Posterior vena cava (tissue), 2 donors: ENCODE data around the gene ACP1. TPM values are rescaled to one million over a fixed set of nuclear protein-coding genes. Genes with fewer than 3 reads are reported as not detected.

Source experiments
- DNase-seq: peaks from one replicate; pipeline ENCODE4 v3.0.0-alpha.2; 2020; ENCODE audit warnings: low spot score
- intact Hi-C, 2 donors: fragments of 100-400 bp; cut with DNase I; formaldehyde crosslinking; loops; one replicate each; pipeline versions ENCODE4 v1.14.1 to v1.14.2; 2022 to 2023
- total RNA-seq, 2 donors: library from RNA; stranded (reverse); fragmentation: NEBNext Ultra II Directional; extraction: Animal tissue kit (Norgen Biotek cat#: 25700); gene quantifications; one replicate each; pipeline ENCODE4 v1.2.1, GENCODE V29; 2021
- donor health status: DM: yes; HTN: yes; CAD: no.
- donor health status: DM: yes; HTN: yes; CAD: no.

Gene ACP1
- total RNA-seq, 2 donors from 2014 or later = 50.9 to 54.0 TPM

DNA sequence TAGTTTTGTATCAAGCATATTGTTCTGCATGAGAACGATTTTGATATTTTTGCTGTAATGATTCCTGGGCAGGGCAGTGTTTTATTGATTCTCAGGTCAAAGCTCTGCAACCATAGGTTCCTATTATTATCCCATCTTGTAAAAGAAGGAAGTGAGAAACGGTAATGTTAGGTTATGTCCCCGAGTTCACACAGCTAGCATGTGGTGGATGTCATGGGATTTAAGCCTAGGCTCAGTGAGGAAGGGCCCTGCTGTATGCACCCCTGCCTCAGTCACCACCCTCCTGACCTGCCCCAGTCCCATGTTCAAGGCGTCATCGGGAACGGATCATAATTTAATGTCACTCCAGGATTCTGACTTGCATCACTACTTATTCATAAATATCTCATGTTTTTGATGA lies 10.7 kb downstream of the ACP1 start:
- DNase-seq = no peak
- intact Hi-C loops = no loop called here

DNA sequence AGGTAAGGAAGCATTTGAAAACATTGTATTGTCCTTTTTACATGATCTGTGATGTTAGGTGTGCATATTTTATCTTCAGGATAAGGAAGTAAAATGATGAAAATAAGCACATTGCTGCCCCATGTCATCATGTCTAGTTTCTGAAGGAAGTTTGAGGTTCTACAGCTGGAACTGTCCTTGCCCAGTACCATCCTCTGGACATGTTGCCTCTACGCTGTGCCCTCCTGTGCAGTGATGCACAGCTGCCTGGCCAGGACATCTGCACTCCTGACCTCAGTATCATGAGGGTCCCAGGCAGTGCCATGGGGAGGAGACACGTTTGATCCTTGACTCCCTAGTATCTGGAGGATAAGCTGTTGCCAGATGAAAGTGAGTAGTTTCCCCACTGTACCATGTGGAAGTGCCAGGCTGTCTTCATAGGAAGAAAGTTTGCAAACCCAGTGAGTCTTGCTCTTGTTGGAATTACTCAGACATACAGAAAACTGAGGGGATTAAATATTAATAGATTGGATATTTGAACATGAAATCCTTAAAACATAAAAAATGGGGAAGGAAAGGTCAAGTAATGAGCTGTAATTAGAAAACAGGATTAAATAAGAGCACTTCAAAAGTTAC lies 13.7 kb downstream of the ACP1 start:
- no peak for DNase-seq
- intact Hi-C loops = no loop called here

DNA sequence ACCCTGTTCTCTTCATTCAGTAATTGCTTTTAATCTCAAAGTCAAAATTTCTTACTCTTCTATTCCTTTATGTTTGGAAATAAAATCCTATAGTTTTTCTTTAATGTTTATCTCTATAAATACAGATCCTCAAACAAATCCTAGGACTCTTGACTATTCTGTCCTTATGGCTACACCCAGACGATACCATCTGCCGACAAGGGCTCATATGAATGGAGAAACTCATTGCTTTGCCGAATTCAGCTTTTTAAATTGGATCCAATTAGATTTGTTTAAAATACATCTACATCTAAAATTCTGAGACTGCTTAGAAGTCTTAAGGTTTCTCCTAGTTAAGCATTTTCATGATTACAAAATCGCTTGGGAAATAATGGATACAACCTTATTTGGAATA lies 14.2 kb downstream of the ACP1 start:
- no peak for DNase-seq

DNA sequence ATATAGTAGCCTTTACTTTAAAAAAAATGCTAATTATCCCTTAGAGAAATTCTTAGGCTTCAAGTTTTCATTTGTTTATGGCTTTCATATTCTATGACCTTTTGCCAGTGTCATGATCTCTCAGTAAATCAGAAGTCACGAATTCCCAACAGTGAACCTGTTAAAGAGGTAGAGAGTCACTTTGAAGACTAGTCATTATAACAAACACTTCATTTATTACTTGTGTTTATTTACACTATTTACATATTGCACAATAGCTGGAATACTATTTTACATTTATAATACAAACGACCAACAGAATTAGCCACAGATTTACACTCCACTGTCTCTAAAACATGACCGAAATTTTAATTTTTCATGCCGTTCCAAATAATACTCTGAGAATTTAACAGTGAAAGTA lies 14.6 kb downstream of the ACP1 start:
- intact Hi-C loops = no loop called here
- no peak for DNase-seq

More for the DNA sequence above, 14.2 kb downstream of the ACP1 start:
- intact Hi-C loops = no loop called here

DNA sequence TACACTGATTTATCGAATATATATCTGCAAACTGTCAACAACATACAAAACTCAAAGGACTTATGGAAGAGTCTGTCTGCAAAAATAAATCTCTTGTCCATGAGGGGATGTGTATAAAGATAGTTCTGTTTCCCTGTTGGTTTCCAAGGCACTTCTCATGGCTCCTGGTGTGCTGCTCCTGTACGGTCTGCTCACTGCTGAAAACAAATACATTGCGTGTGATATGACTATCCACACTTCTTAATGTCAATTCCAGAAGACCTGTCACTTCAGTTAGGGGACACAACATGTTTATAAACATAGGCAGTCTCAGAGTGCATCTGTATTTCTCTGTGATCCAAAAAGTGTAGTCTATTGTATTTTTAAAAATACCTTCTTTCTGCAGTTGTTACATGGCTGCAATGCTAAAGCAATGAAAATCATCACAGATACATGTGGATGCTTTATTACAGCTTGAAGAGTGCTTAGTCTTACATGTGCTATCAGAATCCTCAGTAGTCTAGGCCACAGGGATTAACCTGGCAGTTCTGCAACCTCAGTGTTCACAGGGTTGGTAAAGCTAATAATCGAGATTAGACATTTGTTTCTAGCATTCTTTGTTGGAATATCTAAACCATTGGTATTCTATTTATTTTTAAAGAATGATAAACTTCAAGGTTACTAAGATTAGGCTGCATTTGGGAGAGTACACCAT lies 15.4 kb downstream of the ACP1 start:
- intact Hi-C loops = loop anchor here in 1 of 2 donors (5.0 kb wide), 1 partner anchor 1257 kb away; no protein-coding TSS in a partner anchor
- no peak for DNase-seq

DNA sequence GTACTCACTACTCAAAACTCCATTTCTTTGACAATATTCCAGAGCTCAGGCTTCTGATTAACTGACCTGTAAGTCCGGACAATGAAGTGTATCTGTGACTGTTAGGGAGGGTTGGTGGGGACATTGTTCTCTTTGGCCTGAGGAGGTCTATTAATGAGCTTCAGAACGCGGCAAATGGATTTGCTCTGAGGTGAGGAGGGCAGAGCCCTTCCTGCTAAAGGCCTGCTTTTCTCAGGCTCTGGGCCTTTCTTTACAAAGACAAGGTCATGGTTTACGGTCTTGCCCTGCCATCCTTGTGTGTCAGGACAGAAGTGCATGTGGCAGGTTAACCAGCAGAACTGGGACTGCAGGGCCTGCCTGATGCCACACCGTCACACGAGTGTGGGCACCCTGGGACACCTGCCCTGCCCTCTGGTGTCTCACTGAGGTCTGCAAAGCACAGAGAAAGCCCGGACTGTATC lies 15.9 kb downstream of the ACP1 start:
- intact Hi-C loops = loop anchor here in 1 of 2 donors (5.0 kb wide), 1 partner anchor 1257 kb away; no protein-coding TSS in a partner anchor
- no peak for DNase-seq

DNA sequence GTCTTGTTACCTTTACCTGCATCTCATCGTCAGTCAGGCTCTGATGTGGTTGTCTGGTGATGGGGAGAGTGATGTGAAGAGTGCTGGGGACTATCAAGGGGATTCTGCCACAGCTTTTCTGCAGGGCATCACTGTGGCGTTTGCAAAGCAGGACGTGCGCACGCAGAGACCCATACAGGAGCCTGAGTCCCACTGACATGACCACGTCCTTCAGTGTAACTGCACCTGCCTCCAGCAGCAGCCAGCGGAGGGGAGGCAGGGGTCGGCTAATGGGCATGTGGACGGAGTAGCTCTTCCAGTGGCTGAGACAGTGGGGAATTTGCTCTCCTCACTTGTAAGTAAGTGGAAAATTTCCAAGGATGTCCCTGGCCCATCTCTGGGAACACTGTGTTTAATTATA lies 16.6 kb downstream of the ACP1 start:
- intact Hi-C loops = loop anchor here in 1 of 2 donors (5.0 kb wide), 1 partner anchor 1256 kb away; no protein-coding TSS in a partner anchor
- DNase-seq = no peak

DNA sequence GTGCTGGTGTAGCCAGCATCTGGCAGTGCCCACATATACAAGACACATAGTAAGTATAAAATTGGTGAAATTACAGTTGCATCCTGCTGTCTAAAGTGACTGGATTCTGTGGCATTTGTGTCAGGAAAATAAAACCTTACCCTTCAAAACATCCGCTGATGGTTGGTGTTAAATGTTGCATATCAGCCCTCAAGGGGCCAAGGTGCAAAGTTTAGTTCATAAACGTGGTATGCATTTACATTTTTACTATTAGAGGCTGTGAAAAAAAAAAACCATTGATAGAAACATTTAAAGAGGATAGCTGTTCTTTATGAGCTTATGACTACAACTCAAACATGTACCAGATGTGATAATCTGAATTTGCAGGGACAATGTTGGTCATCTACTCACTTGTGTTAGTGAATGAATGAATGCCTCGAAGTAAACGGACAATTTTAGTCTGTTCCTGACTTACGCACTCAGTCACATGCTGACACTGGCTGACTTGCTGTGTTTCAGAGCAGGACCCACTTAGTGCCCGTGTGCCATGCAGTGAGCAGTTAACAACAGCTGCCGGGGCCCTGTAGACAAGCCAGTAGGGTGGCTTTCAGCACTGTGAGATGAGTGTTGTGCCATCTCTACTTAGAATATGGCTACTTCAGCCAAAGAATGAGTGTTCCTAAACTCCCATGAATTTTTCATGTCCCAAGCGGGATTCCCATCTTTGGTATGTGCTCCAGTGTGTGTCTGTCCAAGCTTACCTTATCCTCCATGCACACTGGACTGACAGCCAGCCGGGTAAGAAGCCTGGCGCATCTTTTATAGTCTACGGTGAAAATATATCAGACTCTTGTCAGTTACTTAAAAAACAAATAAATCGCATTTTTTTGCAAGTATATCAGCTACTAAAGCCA lies 17.9 kb downstream of the ACP1 start:
- no peak for DNase-seq
- intact Hi-C loops = loop anchor here in 1 of 2 donors (5.0 kb wide), 1 partner anchor 1255 kb away; no protein-coding TSS in a partner anchor

DNA sequence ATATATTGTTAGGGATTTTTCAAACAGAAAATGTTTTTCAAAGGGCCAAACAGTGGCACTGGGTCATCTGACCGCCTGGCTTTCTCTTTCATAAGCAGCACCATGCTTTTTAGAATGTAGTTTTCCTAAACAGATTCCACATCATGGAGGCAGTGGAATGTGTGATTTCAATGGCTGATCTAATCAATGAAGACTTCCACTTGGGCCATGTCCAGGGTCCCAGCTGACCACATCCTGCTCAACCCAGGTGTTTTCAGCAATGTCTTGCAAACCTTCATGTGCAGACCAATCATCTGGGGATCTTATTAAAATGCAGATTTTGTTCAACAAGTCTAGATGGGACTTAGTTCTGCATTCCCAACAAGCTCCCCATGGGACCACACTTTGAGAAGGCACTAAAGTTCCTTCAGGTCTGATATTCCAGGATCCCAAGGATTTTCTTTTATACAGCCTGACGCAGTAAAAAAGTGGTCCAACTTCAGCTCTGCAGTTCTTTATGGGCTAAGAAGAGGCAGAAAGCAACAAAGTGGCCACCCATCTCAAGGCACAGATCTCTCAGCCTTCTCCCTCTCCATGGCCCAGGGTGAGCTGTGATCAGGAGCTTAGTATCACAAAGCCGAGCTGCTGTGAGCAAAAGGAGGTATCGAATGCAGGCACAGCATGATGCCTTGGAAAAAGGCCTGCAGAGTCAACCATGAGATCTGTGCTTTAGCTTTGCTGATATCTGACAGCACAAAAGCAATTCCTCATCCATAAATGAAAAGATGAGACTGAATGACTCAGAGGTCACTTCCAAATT lies 19.4 kb downstream of the ACP1 start:
- no peak for DNase-seq
- intact Hi-C loops = loop anchor here in 1 of 2 donors (5.0 kb wide), 1 partner anchor 1253 kb away; no protein-coding TSS in a partner anchor

DNA sequence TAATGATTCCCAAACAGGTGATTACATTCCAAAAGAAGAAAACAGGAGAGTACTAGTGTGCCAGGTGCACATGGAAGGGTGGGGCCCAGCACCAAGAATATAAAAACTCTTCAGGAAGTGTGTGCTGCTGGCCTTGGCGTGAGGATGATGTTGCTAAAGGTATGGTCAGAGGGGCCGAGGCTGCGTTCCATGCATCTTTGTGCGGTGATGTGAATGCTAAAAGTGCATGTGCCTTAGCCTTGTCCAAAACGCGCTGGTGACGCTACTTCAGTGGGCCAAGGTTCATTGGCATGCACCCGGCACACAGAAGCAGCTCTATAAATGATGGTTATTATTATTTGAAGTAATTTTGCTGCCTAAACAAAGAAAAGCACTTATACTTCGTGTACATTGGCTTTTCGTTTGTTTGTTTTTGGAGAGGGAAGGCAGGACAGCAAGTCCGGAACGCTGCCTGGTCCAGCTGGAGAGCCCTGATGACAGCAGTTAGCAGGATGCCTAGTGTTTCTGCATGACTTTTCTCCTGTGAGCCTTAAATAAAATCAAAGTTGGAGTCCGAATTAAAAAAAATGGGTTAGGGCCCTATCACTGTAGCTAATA lies 20.2 kb downstream of the ACP1 start:
- DNase-seq = no peak
- intact Hi-C loops = loop anchor here in 1 of 2 donors (5.0 kb wide), 1 partner anchor 1252 kb away; no protein-coding TSS in a partner anchor

DNA sequence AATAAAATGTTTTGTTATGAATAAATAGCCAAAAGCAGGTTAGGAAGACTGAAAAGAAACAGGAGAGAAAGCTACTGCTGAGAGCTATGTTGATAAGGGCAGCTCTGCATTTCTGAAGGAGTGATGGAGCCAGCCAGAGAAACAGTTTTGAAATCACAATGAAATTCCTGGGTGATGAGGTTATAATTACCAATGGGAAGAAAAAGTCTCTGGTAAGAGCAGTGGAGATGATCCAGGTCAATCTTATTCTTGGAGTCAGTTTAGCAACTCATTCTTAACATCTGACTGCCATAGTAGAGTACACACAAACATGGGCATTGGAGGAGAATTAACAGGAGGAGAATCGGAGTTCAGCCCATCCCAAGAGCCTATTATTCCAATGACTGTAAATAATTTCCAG lies 20.8 kb downstream of the ACP1 start:
- no peak for DNase-seq
- intact Hi-C loops = no loop called here

DNA sequence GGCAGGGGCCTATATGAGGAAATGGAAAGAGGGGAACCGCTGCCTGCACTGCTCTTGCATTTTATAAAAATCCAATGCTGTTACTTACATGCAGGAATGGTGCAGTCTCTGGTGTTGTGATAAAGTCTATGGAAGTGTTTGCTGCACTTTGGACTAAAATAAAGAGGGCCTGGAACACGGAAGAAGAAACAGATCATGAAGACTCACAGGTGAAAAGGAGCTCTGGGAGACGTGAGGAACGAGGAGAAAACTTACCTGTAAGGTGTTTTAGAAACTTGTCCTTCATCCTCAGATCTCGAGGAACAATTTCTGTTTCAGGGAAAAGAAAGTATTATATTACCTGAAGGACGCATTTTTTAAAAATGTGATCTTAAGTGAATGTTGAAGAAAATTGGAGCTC lies 21.3 kb downstream of the ACP1 start:
- intact Hi-C loops = no loop called here
- DNase-seq = no peak

DNA sequence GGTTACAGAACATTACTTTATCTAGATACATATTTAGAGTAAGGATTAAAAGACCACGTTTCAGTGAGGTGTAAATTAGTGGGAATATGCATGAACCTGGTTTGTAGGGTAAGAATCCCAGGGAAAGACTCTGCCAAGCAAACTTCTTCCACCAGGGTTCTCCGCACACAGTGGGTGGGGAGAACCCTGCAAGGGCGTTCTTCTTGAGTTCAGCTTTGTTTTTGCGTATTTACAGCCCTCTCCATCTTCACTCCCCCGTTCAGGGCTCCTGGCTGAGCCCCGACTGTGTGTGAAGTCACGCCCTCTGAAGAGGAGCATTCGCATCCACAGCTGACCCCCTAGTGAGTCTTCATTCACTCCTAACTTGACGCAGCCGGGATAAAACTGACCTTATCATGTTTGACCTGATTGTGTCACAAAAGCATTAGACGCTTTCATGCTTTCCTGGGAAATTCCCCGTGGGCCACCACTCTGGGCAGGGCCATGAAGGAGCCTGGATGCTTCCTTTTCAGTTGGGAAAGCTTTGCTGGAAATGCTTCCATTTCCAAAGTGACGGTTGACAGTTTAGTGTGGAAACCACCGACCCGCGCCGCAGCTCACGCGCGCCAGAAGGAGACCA lies 22.1 kb downstream of the ACP1 start:
- intact Hi-C loops = no loop called here
- no peak for DNase-seq

DNA sequence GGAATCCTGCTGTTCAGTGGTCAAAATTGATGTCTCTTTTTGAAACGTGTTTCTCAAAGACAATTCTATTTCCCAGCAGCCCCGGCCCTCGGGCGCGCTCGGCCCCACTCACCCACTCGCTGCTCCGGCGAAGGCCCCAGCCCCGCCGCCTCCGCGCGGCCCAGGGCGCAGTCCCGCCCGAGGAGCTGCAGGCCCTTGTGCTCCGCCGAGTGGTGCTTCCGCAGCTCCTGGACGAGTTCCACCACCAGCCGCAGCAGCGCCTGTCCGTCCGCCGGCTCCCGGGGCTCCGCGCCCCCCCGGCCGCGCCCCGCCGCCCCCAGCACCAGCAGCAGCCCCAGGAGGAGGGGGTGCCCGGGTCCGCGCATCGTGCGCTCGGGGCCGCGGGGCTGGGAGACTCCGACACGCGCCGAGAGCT lies 22.7 kb downstream of the ACP1 start:
- DNase-seq = no peak
- intact Hi-C loops = no loop called here

DNA sequence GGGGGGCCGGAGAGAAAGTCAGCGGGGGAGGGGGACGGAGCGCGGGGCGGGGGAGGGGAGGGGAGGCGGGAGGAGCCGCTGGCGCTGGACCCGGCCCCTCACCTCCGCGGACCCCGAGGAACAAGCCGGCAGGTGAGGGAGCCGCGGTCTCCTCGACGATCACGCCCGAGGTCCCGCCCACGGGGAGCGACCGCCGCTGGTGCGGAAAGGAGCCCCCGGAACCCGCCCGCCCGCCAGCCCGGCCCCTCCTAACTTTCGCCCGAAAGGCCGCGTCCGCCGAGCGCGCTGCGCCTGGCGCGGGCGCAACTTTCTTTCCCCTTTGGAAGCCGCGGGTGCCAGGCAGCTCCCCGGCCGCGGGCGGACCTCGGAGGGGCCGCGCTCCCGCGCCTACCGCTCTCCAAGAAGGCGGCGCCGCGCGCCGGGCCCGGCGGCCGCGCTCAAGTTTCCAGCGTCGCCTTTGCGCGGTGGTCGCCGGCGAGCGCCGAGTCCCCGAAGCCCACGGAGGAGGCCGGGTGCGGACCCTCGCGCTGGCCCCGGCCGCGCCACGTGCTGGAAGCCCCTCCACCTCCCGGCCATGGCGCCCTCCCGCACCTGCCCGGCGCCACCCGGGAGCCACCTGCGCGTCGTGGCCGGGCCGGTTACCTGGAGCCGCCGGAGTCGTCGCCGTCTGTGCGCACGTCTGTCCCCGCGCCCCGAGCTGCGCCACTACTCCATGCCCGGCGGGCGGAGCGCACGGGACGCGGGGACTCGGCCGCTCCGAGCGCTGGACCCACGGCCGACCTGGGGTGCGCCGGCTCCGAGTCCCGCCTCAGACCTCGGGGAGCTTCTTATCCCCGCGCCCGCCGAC lies 23.4 kb downstream of the ACP1 start, which contains the start of gene ALKAL2:
TSS of gene ALKAL2 (minus strand) at position 181 of the 847 bp plus-strand sequence. CDS start 256 bp downstream, outside the sequence.
- intact Hi-C loops = loop anchor here in 1 of 2 donors (2.0 kb wide), 1 partner anchor 349 kb away; no protein-coding TSS in a partner anchor
- peak; percentile 83 for DNase-seq

DNA sequence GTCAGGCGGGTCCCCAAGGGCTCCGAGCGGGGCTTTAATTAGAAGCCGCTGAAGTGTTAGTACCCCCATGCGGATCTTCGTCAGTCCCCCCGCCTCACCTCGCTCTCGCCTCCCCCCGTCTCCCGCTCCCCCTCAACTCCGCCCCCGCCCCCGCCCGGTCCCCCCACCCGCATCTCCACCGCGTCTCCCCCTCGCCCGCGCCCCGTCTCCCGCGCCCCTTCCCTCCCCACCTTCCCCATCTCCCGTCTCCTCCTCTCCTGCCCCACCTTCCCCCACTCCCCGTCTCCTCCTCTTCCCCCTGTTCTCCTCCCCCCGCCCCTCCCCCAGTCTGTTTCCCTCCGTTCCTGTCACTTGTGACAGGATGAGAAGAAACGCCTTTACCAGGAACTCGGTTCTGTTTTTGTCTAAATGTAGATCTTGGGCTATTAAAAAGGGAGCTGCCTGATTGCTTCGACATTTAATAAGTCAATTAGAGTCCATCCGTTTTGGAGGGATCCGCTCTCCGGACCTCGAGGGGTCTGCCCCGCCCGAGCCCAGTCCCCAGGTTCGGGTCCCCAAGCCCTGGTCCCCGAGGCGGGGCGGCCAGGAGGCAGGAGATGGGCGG lies 24.1 kb downstream of the ACP1 start:
- intact Hi-C loops = loop anchor here in 1 of 2 donors (1.0 to 2.0 kb wide), 2 partner anchors 339 to 348 kb away; no protein-coding TSS in a partner anchor
- DNase-seq = peak; percentile 79
